HG03280 (cell line): ENCODE measurements around the gene FOLH1.
"Not testable (repeated sequence)": the region's sequence is repeated elsewhere in the genome, so short reads cannot be mapped to it uniquely, and the experiment has no call there.

ENCODE experiments used
- ATAC-seq: cut with Tn5 transposase; IDR thresholded peaks from one replicate; pipeline ENCODE4 v1.9.1; 2021; ENCODE audit warnings: mild to moderate bottlenecking, moderate library complexity; ENCODE audit not compliant: unreplicated experiment

The FOLH1 gene

GRCh38 chr11:49208006-49208721 is at the start of gene FOLH1:
Gene FOLH1 (minus strand): TSS chr11:49208602. CDS start chr11:49208409, 193 bp downstream.
- no peak for ATAC-seq

- ATAC-seq = not testable (repeated sequence)
Observed at GRCh38 chr11:49255148-49255547, 46.7 kb upstream of the FOLH1 start.

GRCh38 chr11:49251212-49251611 is 42.8 kb upstream of the FOLH1 start:
- not testable (repeated sequence) for ATAC-seq

GRCh38 chr11:49250398-49251115 is 42.2 kb upstream of the FOLH1 start:
- not testable (repeated sequence) for ATAC-seq

- ATAC-seq = not testable (repeated sequence)
Observed at GRCh38 chr11:49249363-49249762, 41.0 kb upstream of the FOLH1 start.

GRCh38 chr11:49233685-49234084 is 25.3 kb upstream of the FOLH1 start:
- ATAC-seq = not testable (repeated sequence)

GRCh38 chr11:49233019-49233418 is 24.6 kb upstream of the FOLH1 start:
- not testable (repeated sequence) for ATAC-seq

- ATAC-seq = not testable (repeated sequence)
Observed at GRCh38 chr11:49231725-49232124, 23.3 kb upstream of the FOLH1 start.

GRCh38 chr11:49230534-49230933 is 22.1 kb upstream of the FOLH1 start:
- not testable (repeated sequence) for ATAC-seq

GRCh38 chr11:49230001-49230400 is 21.6 kb upstream of the FOLH1 start:
- ATAC-seq = not testable (repeated sequence)

- ATAC-seq = not testable (repeated sequence)
Observed at GRCh38 chr11:49229136-49229535, 20.7 kb upstream of the FOLH1 start.

GRCh38 chr11:49225255-49225785 is 16.9 kb upstream of the FOLH1 start:
- ATAC-seq = not testable (repeated sequence)

GRCh38 chr11:49221112-49221511 is 12.7 kb upstream of the FOLH1 start:
- ATAC-seq = no peak

GRCh38 chr11:49213026-49213560 is 4.7 kb upstream of the FOLH1 start:
- ATAC-seq = no peak

- not testable (repeated sequence) for ATAC-seq
Observed at GRCh38 chr11:49206999-49207398, 1.4 kb downstream of the FOLH1 start.

GRCh38 chr11:49202287-49202976 is 6.0 kb downstream of the FOLH1 start:
- no peak for ATAC-seq

GRCh38 chr11:49196775-49197174 is 11.6 kb downstream of the FOLH1 start:
- not testable (repeated sequence) for ATAC-seq

GRCh38 chr11:49196002-49196401 is 12.4 kb downstream of the FOLH1 start:
- ATAC-seq = not testable (repeated sequence)

GRCh38 chr11:49190287-49190686 is 18.1 kb downstream of the FOLH1 start:
- not testable (repeated sequence) for ATAC-seq

- ATAC-seq = not testable (repeated sequence)
Observed at GRCh38 chr11:49186225-49186624, 22.2 kb downstream of the FOLH1 start.

GRCh38 chr11:49185597-49185996 is 22.8 kb downstream of the FOLH1 start:
- ATAC-seq = not testable (repeated sequence)
